ENCODE measurements around the gene VPS41. TPM values are rescaled to one million over a fixed set of nuclear protein-coding genes. Genes with fewer than 3 reads are reported as not detected.

Gene VPS41
- polyA plus RNA-seq, 1 experiment = 15.7 TPM

DNA sequence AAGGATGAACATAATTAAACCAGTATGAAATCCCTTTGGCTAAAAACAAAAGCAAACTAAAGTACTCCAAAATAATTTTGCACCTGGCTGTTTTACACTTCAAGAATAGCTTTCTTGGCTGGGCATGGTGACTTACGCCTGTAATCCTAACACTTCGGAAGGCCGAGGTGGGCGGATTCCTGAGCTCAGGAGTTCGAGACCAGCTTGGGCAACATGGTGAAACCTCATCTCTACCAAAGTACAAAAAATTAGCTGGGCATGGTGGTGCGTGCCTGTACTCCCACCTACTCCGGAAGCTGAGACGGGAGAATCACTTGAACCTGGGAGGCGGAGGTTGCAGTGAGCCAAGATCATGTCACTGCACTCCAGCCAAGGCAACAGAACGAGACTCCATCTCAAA lies 185.7 kb downstream of the VPS41 start:
- ChIA-PET POLR2A (no interaction called here), CTCF (no interaction called here)
- Histone ChIP-seq H3K27me3 (ENCODE audit: control insufficient read depth, insufficient read depth, low read length) (no peaks in the 10 kb centered on the region), H3K4me3 (ENCODE audit: low read depth, low read length) (no peak overlapping the region), H3K36me3 (ENCODE audit: control insufficient read depth, insufficient read depth, low read length) (no peaks in the 10 kb centered on the region; the same call in 1 of the 2 replicates)
- TF ChIP-seq, protein P1, sequence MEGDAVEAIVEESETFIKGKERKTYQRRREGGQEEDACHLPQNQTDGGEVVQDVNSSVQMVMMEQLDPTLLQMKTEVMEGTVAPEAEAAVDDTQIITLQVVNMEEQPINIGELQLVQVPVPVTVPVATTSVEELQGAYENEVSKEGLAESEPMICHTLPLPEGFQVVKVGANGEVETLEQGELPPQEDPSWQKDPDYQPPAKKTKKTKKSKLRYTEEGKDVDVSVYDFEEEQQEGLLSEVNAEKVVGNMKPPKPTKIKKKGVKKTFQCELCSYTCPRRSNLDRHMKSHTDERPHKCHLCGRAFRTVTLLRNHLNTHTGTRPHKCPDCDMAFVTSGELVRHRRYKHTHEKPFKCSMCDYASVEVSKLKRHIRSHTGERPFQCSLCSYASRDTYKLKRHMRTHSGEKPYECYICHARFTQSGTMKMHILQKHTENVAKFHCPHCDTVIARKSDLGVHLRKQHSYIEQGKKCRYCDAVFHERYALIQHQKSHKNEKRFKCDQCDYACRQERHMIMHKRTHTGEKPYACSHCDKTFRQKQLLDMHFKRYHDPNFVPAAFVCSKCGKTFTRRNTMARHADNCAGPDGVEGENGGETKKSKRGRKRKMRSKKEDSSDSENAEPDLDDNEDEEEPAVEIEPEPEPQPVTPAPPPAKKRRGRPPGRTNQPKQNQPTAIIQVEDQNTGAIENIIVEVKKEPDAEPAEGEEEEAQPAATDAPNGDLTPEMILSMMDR (IDR thresholded peaks at IDR 0.05; ENCODE audit: insufficient read depth, low read depth, low read length) = no peak
- DNase-seq (ENCODE audit: low read depth) = no peak

GRCh38 chr7:38716397-38716796 lies 192.6 kb downstream of the VPS41 start:
- TF ChIP-seq, protein P1 (IDR thresholded peaks at IDR 0.05; ENCODE audit: insufficient read depth, low read depth, low read length) = no peak
- CTCF ChIA-PET = no interaction called here

GRCh38 chr7:38709123-38709522 lies 199.9 kb downstream of the VPS41 start:
- CTCF ChIA-PET = interaction anchor here (0.6 to 1.1 kb wide), 2 partner anchors 21 to 764 kb away, joined by 3 read pairs; no protein-coding TSS in a partner anchor
- TF ChIP-seq, protein P1 (IDR thresholded peaks at IDR 0.05; ENCODE audit: insufficient read depth, low read depth, low read length) = no peak
- Histone ChIP-seq H3K27me3 (ENCODE audit: control insufficient read depth, insufficient read depth, low read length) (no peaks in the 10 kb centered on the region), H3K4me3 (ENCODE audit: low read depth, low read length) (no peak overlapping the region), H3K36me3 (ENCODE audit: control insufficient read depth, insufficient read depth, low read length) (no peaks in the 10 kb centered on the region)
- no peak for DNase-seq (ENCODE audit: low read depth)
- POLR2A ChIA-PET = no interaction called here

More at GRCh38 chr7:38716397-38716796, 192.6 kb downstream of the VPS41 start:
- no peak for DNase-seq (ENCODE audit: low read depth)
- POLR2A ChIA-PET = no interaction called here
- Histone ChIP-seq H3K36me3 (ENCODE audit: control insufficient read depth, insufficient read depth, low read length) (no peaks in the 10 kb centered on the region), H3K4me3 (ENCODE audit: low read depth, low read length) (no peak overlapping the region), H3K27me3 (ENCODE audit: control insufficient read depth, insufficient read depth, low read length) (no peaks in the 10 kb centered on the region)

DNA sequence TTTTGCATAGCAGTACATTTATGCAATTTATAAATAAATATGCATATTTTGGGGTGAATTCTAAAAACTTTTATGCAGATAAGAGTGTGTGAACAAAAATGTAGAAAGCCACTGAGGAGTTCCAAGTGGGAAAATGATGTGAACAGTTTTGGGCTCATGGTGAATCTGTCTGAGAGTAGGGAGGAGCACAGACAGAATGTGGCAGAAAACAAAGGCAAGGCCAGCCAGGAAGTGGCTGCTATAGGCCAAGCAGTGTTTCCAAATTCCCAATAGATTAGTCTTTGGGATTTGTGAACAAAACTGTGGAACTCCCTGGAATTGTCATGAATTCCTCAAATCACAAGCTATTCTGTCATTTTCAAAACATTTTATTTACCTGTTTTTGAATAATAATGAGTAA lies 204.2 kb downstream of the VPS41 start:
- CTCF ChIA-PET = no interaction called here
- DNase-seq (ENCODE audit: low read depth) = no peak
- no peaks in the 10 kb centered on the region for H3K36me3 ChIP-seq (ENCODE audit: control insufficient read depth, insufficient read depth, low read length)
- no peaks in the 10 kb centered on the region for H3K27me3 ChIP-seq (ENCODE audit: control insufficient read depth, insufficient read depth, low read length)
- TF ChIP-seq, protein P1 (IDR thresholded peaks at IDR 0.05; ENCODE audit: insufficient read depth, low read depth, low read length) = no peak
- no peak overlapping the region for H3K4me3 ChIP-seq (ENCODE audit: low read depth, low read length)
- POLR2A ChIA-PET = no interaction called here

DNA sequence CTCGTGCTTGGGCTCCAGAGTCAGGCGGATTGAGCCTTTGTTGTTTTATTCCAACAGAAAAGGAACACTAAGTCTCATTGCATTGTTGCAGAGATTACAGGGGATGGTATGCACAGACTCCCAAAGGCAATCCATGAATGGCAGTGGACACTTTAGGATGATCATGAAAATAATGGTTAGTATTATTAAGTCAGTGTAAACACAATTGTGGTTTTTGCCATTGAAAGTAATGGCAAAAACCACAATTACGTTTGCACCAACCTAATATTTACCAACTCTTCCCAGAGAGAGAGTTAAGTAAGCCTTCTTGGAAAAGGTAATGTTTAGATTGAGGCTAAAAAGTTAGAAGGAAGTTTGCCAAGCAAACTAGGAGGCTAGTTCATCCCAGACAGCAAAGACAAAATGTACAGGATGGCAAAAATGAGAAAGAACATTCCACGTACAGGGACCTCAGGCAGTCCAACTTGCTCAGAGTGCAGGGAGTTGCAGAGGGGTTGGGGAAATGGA lies 204.9 kb downstream of the VPS41 start:
- no peak for DNase-seq (ENCODE audit: low read depth)
- H3K4me3 ChIP-seq (ENCODE audit: low read depth, low read length) = no peak overlapping the region
- ChIA-PET POLR2A (no interaction called here), CTCF (no interaction called here)
- H3K27me3 ChIP-seq (ENCODE audit: control insufficient read depth, insufficient read depth, low read length) = no peaks in the 10 kb centered on the region
- TF ChIP-seq, protein P1 (IDR thresholded peaks at IDR 0.05; ENCODE audit: insufficient read depth, low read depth, low read length) = no peak
- no peaks in the 10 kb centered on the region for H3K36me3 ChIP-seq (ENCODE audit: control insufficient read depth, insufficient read depth, low read length)

Measured in BJ (cell line).